Measurements from ENCODE around the gene TGM2.

DNA sequence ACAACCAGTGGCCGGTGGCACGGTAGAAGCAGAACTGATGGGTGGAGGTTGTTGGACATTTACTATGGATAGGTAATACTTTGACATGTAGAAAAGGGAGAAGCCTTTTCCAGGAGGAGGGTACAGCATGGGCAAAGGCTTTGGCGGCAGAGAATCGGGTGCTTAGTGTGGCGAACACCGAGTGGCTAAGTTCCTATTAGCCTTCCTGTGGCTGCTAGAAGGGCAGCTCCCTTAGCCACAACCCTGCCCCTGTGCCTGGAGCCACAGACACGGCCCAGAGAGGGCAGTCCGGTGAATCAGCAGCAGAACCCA, 37.9 kb upstream of the TGM2 start:
- TF ChIP-seq POLR2AphosphoS5 (IDR thresholded peaks at IDR 0.05), result no peak
- no peak for TF ChIP-seq POLR2A (IDR thresholded peaks at IDR 0.05; ENCODE audit: low read depth)

Measured in esophagus muscularis mucosa (tissue), 2 donors.